Measurements from ENCODE around the gene ANKRD23.
A peak's percentile ranks its signal among the peaks of the same experiment; 100 is the strongest.

The ANKRD23 gene

GRCh38 chr2:96877042-96877451 is 33.2 kb upstream of the ANKRD23 start:
- no peak for DNase-seq (ENCODE audit: low read depth)

- DNase-seq (ENCODE audit: low read depth), result no peak
Measured at GRCh38 chr2:96876269-96877041, 32.6 kb upstream of the ANKRD23 start.

GRCh38 chr2:96875498-96876268 is 31.9 kb upstream of the ANKRD23 start:
- DNase-seq (ENCODE audit: low read depth), result no peak

GRCh38 chr2:96874198-96874831 is 30.5 kb upstream of the ANKRD23 start:
- DNase-seq (ENCODE audit: low read depth), result no peak

DNA sequence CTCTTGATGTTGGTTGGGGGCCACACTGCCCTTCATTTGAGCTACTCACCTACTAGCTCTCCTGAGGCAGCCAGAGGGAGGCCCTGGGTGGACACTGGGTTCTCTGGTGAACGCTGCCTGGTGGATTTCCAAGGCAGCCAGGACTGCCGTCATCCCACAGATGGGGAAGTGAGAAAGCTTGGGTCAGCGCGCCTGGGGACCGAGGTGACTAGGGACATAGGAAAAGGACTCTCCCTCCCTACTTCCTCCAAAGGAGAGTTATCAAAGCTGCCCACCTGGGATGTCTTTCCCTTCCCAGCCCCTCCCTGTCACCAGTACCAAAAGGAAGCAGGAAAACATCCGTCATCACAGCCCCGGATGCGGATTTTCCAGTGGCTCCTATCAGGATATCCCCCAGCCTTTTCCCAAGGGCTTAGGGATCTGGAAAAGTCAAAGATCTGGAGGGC is 29.9 kb upstream of the ANKRD23 start:
- DNase-seq (ENCODE audit: low read depth), result no peak

GRCh38 chr2:96872591-96873349 is 28.9 kb upstream of the ANKRD23 start:
- DNase-seq (ENCODE audit: low read depth), result no peak

DNA sequence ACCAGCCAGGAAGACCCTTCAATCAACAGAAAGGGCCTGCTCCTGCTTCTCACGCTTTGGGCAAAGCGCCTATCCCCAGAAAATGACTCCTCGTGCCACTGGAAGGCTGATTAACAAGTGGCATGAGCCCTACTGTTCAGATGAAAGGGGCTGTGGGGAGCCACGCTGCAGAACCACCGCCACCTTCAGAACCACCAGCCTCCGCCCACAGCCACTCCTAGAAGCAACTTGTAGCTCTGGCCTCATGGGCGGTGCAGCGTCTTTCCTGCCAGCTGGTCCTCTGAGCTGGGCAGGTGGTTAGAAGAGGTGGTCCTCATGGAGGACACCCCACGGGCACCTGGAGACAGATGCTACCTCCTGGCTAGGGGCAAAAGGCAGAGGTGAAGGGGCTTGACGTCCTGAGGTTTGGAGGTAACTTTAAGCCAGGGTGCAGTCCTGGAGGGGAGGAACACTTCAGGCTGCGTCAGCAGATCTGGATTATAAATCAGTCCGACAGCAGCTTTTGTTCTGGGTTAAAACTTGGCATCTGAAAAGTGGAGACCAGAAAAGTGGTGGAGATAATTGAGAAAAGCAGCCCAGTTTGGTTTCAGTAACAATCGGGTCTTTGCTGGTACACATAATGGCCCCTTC is 26.9 kb upstream of the ANKRD23 start:
- DNase-seq (ENCODE audit: low read depth), result no peak

- no peak for DNase-seq (ENCODE audit: low read depth)
Measured at GRCh38 chr2:96869822-96870625, 26.2 kb upstream of the ANKRD23 start, which contains the start of gene SEMA4C. Gene SEMA4C (minus strand): TSS chr2:96870080. CDS start chr2:96867886, 2,194 bp downstream.

GRCh38 chr2:96869281-96869821 is 25.5 kb upstream of the ANKRD23 start:
- DNase-seq (ENCODE audit: low read depth), result no peak

GRCh38 chr2:96868555-96869280 is 24.9 kb upstream of the ANKRD23 start:
- DNase-seq (ENCODE audit: low read depth), result peak; percentile 51

GRCh38 chr2:96867756-96868554 is 24.1 kb upstream of the ANKRD23 start:
- DNase-seq (ENCODE audit: low read depth), result no peak

GRCh38 chr2:96866986-96867755 is 23.4 kb upstream of the ANKRD23 start:
- no peak for DNase-seq (ENCODE audit: low read depth)

DNA sequence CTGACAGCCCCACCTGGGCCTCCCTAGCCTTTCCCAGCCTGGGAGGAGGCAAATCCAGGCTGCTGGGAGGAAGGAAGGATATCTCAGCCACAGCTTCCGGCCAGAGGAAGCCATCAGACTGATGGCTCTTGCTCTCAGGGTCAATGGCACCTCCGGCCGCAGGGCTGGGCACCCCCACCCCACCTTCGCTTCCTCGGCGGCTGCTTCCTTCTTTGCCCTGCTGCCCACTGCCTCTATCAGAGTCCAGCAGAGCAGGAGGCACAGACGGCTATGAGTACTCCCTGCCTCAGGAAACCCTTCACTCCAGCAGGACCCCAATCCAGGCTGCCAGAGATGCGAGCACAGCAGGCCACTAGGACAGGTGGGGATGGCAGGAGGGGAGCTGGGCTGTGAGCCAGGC is 22.8 kb upstream of the ANKRD23 start:
- DNase-seq (ENCODE audit: low read depth), result no peak

DNA sequence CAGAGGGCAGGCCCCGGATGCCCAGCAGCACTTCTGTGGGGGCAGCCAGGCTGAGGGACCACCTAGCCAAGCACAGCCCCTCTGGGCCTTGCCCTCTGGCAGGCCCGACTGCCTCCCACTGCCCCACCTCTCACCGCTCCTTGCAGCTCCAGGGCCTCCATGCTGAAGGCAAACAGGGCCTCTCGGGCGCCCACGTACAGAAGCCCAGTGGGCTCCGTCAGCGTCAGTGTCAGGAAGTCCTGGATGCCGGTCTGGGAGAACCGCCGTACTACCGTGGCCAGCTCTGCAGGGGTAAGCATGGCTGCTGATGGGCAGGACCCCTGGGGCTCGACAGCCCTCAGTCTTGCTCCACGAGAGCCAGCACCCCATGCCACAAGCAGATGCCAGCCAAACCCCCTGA is 22.3 kb upstream of the ANKRD23 start:
- no peak for DNase-seq (ENCODE audit: low read depth)

DNA sequence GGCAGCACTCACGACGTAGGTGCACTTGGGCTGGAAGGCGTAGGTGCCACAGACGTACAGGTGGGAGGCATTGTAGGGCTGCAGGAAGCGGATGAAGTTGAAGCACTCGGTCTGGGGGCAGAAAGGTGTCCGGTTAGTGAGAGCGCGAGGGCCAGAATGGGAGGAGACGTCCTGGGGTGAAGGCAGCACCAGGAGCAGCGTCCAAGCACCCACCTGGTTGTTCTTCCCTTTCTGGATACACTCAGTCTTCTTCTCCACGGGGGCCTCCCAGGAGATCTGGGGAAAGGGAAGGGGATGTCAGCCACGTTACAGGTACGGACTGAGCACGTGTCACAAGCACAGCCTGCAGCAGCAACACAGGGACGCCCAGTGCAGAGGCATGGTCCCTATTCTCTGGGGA is 21.8 kb upstream of the ANKRD23 start:
- no peak for DNase-seq (ENCODE audit: low read depth)

DNA sequence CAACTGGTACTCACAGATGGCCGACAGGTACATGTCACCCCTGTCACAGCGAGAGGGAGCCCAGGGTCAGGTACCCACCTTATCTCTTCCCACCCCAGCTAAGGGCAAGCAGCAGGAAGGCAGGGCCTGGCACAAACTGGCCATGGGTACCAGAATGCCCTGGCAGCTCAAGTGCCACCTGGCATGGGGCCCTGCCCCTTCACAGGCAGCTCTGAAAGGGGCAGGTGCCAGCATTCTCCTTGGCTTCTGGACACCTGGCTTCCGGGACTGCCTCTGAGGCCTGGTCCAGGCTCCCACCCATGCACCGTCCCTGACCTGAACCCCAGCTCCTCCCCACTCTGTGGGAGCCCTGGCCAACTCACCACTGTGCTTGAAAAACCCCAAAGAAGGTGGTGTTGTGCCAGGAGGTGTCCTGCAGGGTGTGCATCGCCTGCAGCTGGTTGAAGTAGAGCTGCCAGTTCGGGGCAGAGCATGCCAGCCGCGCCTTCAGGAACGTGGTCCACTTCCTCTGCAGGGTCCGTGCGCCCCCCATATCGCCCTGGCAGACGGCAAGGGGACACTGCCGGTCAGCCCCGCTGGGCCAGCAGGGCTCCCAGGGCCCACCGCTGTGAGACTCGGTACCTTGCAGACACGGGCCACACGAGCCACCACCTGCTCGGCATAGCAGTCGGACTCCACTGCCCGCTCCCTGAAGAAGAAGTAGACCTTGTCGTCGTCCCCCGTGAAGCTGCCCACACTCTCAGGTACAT is 20.7 kb upstream of the ANKRD23 start:
- no peak for DNase-seq (ENCODE audit: low read depth)

DNA sequence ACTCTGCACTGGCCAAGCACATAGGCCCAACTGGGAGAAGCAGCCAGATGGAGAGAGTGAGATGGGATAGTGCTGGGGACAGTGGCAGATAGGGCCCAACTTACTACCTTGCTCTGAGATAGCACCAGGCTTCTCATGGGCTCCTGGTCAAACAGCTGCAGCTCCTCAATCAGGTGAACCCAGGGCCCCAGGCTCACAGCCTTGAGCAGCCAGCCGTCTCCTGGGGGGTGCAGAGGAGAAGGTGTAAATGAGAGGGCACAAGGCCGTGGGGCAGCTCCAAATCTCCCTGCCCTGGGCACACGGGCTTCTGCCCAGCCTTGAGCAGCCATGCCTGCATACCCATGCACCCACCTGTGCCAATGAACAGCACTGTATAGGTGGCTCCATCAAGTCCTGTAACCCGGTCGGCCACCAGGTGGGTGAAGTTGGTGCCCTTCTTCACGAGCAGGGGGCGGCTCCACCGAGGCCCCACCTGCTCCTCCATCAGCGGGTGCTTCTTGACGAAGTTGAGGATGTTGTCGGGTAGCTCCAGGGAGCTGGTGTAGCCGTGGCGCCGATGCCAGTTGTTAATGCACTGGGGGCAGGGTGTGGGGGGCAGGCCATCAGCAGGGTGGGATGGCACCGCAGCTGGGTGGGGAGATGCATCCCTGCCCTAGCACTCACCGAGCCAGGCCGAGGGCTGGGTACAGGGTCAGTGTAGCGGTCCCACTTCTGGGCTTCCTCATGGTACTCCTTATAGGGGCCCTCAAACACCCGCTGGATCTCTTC is 19.9 kb upstream of the ANKRD23 start:
- no peak for DNase-seq (ENCODE audit: low read depth)

Measured in GM04503 (cell line).